GM18867 (cell line): ENCODE measurements around the gene MTA3.

Experiments
- ATAC-seq: cut with Tn5 transposase; IDR thresholded peaks from one replicate; pipeline ENCODE4 v1.9.1; 2021; ENCODE audit warnings: mild to moderate bottlenecking, moderate library complexity; ENCODE audit not compliant: unreplicated experiment

MTA3 gene

GRCh38 chr2:42799881-42800280 lies 231.4 kb downstream of the MTA3 start:
- no peak for ATAC-seq

GRCh38 chr2:42800461-42800962 lies 232.1 kb downstream of the MTA3 start:
- ATAC-seq = no peak

GRCh38 chr2:42800981-42801380 lies 232.5 kb downstream of the MTA3 start:
- ATAC-seq = no peak

- ATAC-seq = no peak
Observed at GRCh38 chr2:42801381-42801780, 232.9 kb downstream of the MTA3 start.

- no peak for ATAC-seq
Observed at GRCh38 chr2:42802150-42802549, 233.7 kb downstream of the MTA3 start.

GRCh38 chr2:42804338-42804737 lies 235.9 kb downstream of the MTA3 start:
- ATAC-seq = no peak

- no peak for ATAC-seq
Observed at GRCh38 chr2:42804891-42805290, 236.5 kb downstream of the MTA3 start.
